B cell (primary cell): Measurements from ENCODE around the gene STAT2. TPM values are rescaled to one million over a fixed set of nuclear protein-coding genes. Genes with fewer than 3 reads are reported as not detected.

Experiments
- ATAC-seq: fragments of 200-7000 bp; cut with Tn5 transposase; one replicate; pipeline ENCODE4 v1.10.0; 2021; ENCODE audit warnings: low read depth, mild to moderate bottlenecking, moderate number of reproducible peaks, moderate library complexity
- CTCF ChIA-PET: fragments of 350-600 bp; sonication (Branson Sonifier 250); formaldehyde crosslinking; loops from one replicate; lab custom pipeline; 2021; ENCODE audit warnings: antibody characterized with exemption, inconsistent platforms; lab: Charles Lee
- POLR2A ChIA-PET: fragments of 350-600 bp; sonication (Branson Sonifier 250); formaldehyde crosslinking; loops from one replicate; lab custom pipeline; 2021; ENCODE audit warnings: antibody characterized with exemption; lab: Charles Lee
- DNase-seq: peaks from one replicate; pipeline ENCODE4 v3.0.0; 2013
- H2AFZ ChIP-seq: 2 replicates; pipeline ENCODE4 v1.6.1; 2012; ENCODE audit warnings: mild to moderate bottlenecking, low read depth, low read length; ENCODE audit not compliant: insufficient read depth, poor library complexity, severe bottlenecking
- H3K27ac ChIP-seq, 2 donors: 1 replicate in 1 of 2; 2 replicates in 1 of 2; pipeline ENCODE4 v1.5.1; 2012 to 2013; ENCODE audit warnings: low read length in 2 of 2, mild to moderate bottlenecking in 2 of 2, moderate library complexity in 1 of 2
- H3K27me3 ChIP-seq, 4 experiments: fragments of 200-600 bp in 1 of 4; sonication (generic) in 1 of 4; replicated peaks in 1 of 4; 1 replicate in 2 of 4; 2 replicates in 2 of 4; pipeline versions ENCODE4 v1.6.1 to v1.7.0; 2013 to 2016; ENCODE audit warnings: low read length in 3 of 4, mild to moderate bottlenecking in 2 of 4, mixed read lengths in 1 of 4, moderate library complexity in 1 of 4; ENCODE audit not compliant: insufficient read depth in 4 of 4, control insufficient read depth in 3 of 4; ENCODE audit errors: control extremely low read depth in 1 of 4
- H3K36me3 ChIP-seq, 2 experiments: replicated peaks in 1 of 2; 1 replicate in 1 of 2; 2 replicates in 1 of 2; pipeline versions ENCODE4 v1.6.1 to v1.7.1; 2013; ENCODE audit warnings: low read length in 1 of 2; ENCODE audit not compliant: insufficient read depth in 2 of 2, control insufficient read depth in 1 of 2; ENCODE audit errors: control extremely low read depth in 1 of 2, extremely low read depth in 1 of 2
- H3K4me1 ChIP-seq, 2 donors: fragments of 200-600 bp in 1 of 2; sonication (generic) in 1 of 2; 1 replicate in 1 of 2; 2 replicates in 1 of 2; pipeline versions ENCODE4 v1.5.1 to v1.6.1; 2013 to 2017; ENCODE audit warnings: low read length in 2 of 2; ENCODE audit not compliant: control insufficient read depth in 2 of 2, insufficient read depth in 2 of 2
- H3K4me2 ChIP-seq: replicated peaks from 2 replicates; pipeline ENCODE3; 2012; ENCODE audit warnings: mild to moderate bottlenecking, low read depth, low read length; ENCODE audit not compliant: poor library complexity, severe bottlenecking
- H3K4me3 ChIP-seq, 5 experiments: fragments of 200-600 bp in 1 of 5; sonication (generic) in 1 of 5; 1 replicate in 3 of 5; 2 replicates in 2 of 5; pipeline versions ENCODE4 v1.5.1 to v1.7.0; 2011 to 2016; ENCODE audit warnings: low read length in 4 of 5, mild to moderate bottlenecking in 4 of 5, low read depth in 2 of 5, control low read depth in 1 of 5, moderate library complexity in 1 of 5; ENCODE audit not compliant: insufficient read depth in 1 of 5; ENCODE audit errors: control extremely low read depth in 1 of 5, extremely low read depth in 1 of 5
- H3K79me2 ChIP-seq: fragments of 200-600 bp; sonication (generic); one replicate; pipeline ENCODE4 v1.6.0; 2016; ENCODE audit warnings: low read length; ENCODE audit not compliant: control insufficient read depth, insufficient read depth
- H3K9ac ChIP-seq: fragments of 200-600 bp; sonication (generic); 2 replicates; pipeline ENCODE4 v1.6.1; 2017; ENCODE audit warnings: mild to moderate bottlenecking, low read length, moderate library complexity
- H3K9me3 ChIP-seq, 3 donors: one replicate each; pipeline versions ENCODE4 v1.6.1 to v1.7.1; 2013; ENCODE audit warnings: low read length in 2 of 3; ENCODE audit not compliant: control insufficient read depth in 2 of 3, insufficient read depth in 1 of 3; ENCODE audit errors: control extremely low read depth in 1 of 3
- H4K20me1 ChIP-seq: 2 replicates; pipeline ENCODE4 v1.6.0; 2012; ENCODE audit warnings: mild to moderate bottlenecking, low read length; ENCODE audit not compliant: insufficient read depth, control insufficient read depth, poor library complexity, severe bottlenecking
- H3K27ac Mint-ChIP-seq: one replicate; pipeline ENCODE4 v1.8.0; 2021; ENCODE audit warnings: mixed read lengths
- H3K27me3 Mint-ChIP-seq: one replicate; pipeline ENCODE4 v1.8.0; 2021; ENCODE audit warnings: mixed read lengths
- H3K4me1 Mint-ChIP-seq: one replicate; pipeline ENCODE4 v1.8.0; 2021; ENCODE audit warnings: mixed read lengths
- H3K4me3 Mint-ChIP-seq: one replicate; pipeline ENCODE4 v1.8.0; 2021; ENCODE audit warnings: mixed read lengths
- H3K9me3 Mint-ChIP-seq: one replicate; pipeline ENCODE4 v1.8.0; 2022; ENCODE audit warnings: mixed read lengths; ENCODE audit not compliant: insufficient read depth
- EZH2 ChIP-seq: IDR thresholded peaks from 2 replicates; pipeline ENCODE4 v1.6.1; 2012; ENCODE audit warnings: borderline replicate concordance, low read depth, mild to moderate bottlenecking, moderate library complexity, low read length; ENCODE audit not compliant: insufficient read depth, poor library complexity, severe bottlenecking
- WGBS: methylation state at CpG from one replicate; pipeline ENCODE4 v1.1.5; 2013; ENCODE audit warnings: missing lambda C conversion rate; ENCODE audit not compliant: insufficient coverage; 5-methylcytosine and 5-hydroxymethylcytosine counted together
- intact Hi-C: fragments of 100-400 bp; cut with micrococcal nuclease; formaldehyde crosslinking; loops from one replicate; pipeline ENCODE4 v1.10.0; 2022
- polyA plus RNA-seq: library from polyadenylated mRNA; depleted of rRNA; stranded (reverse); fragments of >200 nt; gene quantifications from 2 replicates; pipeline ENCODE4 v1.2.3, GENCODE V29; 2012
- total RNA-seq, 2 donors: library from RNA; stranded (reverse); fragments of 120-200 nt in 1 of 2; gene quantifications; 1 replicate in 1 of 2; 2 replicates in 1 of 2; pipeline versions ENCODE4 v1.2.3 to v1.2.4, GENCODE V29; 2013 to 2022
- TF ChIP-seq, protein P1 (sequence below): fragments of 200-600 bp; IDR thresholded peaks from one replicate; pipeline ENCODE4 v1.8.0; 2022; ENCODE audit warnings: antibody characterized with exemption, mild to moderate bottlenecking

The STAT2 gene
- total and polyA plus RNA-seq, 2 donors (not counting 1 experiment from before 2014, with no cell fraction given) = 261 to 298 TPM

DNA sequence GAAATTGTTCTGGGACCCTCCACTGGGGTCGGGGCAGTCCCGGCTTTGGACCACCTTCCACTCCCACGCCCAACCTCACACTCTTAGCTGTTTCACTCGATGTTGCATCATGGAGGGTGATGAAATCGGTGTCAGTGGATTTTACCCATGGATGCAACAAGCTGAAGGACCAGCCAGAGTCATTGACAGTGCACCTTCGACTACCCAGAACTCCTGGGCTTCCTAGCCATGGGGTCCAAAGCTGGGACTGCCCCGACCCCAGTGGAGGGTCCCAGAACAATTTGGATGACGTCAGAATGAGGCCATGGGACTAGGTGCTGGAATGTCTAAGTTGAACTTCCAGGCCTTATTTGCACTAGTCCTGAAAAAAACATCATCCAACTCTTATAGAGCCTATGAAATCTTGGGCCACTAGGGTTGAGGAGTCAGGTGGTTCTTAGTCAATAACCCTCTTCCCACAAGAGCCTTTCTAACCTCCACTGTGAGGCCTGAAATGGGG lies 22.1 kb downstream of the STAT2 start:
- Histone ChIP-seq H3K4me2 (peak overlapping the region; percentile 81), H3K9ac (no peak overlapping the region), H3K36me3 (peaks cover 0 to 15% of the 10 kb centered on the region in 2 experiments), H3K27me3 (no peaks in the 10 kb centered on the region), H3K4me1 (peaks cover 43 to 52% of the 10 kb centered on the region in 2 donors), H3K9me3 (no peaks in the 10 kb centered on the region), H4K20me1 (no peaks in the 10 kb centered on the region), H3K4me3 (no peak overlapping the region), H3K79me2 (peaks cover 18% of the 10 kb centered on the region), H3K27ac (peak overlapping the region; percentile 86 to 88), H2AFZ (no peak overlapping the region)
- TF ChIP-seq EZH2 = no peak
- TF ChIP-seq, protein P1, sequence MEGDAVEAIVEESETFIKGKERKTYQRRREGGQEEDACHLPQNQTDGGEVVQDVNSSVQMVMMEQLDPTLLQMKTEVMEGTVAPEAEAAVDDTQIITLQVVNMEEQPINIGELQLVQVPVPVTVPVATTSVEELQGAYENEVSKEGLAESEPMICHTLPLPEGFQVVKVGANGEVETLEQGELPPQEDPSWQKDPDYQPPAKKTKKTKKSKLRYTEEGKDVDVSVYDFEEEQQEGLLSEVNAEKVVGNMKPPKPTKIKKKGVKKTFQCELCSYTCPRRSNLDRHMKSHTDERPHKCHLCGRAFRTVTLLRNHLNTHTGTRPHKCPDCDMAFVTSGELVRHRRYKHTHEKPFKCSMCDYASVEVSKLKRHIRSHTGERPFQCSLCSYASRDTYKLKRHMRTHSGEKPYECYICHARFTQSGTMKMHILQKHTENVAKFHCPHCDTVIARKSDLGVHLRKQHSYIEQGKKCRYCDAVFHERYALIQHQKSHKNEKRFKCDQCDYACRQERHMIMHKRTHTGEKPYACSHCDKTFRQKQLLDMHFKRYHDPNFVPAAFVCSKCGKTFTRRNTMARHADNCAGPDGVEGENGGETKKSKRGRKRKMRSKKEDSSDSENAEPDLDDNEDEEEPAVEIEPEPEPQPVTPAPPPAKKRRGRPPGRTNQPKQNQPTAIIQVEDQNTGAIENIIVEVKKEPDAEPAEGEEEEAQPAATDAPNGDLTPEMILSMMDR = no peak
- DNase-seq (no peak), ATAC-seq (no peak)
- CTCF ChIA-PET = interaction anchor here (0.8 to 7.6 kb wide), 5 partner anchors 19 to 127 kb away, joined by 3 to 45 read pairs (median 23); partner anchors contain the start of genes CNPY2 and STAT2
- 92% methylated on average over 4 of the region's 8 CpGs for WGBS
- Mint-ChIP-seq H3K27me3 (no peaks in the 10 kb centered on the region), H3K9me3 (no peaks in the 10 kb centered on the region), H3K4me1 (peaks cover 55% of the 10 kb centered on the region), H3K27ac (peak overlapping the region; percentile 99), H3K4me3 (peak overlapping the region; percentile 95)
- POLR2A ChIA-PET = interaction anchor here (0.6 to 2.5 kb wide), 6 partner anchors 12 to 148 kb away, joined by 4 to 22 read pairs (median 6); partner anchors contain the start of genes CNPY2 and STAT2
- intact Hi-C loops = loop anchor here (1.0 to 2.0 kb wide), 3 partner anchors 22 to 126 kb away; partner anchors contain the start of gene STAT2
